Measurements from ENCODE around the gene ZNF558.

GRCh38 chr19:8826371-8826770 lies 5.7 kb downstream of the ZNF558 start:
- TF ChIP-seq CTCF (conservative IDR thresholded peaks at IDR 0.05; ENCODE audit: low read depth, low read length): no peak
- TF ChIP-seq EZH2 (IDR thresholded peaks at IDR 0.05; ENCODE audit: borderline replicate concordance, low read depth, low read length, poor library complexity, severe bottlenecking): no peak

Data from A673 (cell line).